ENCODE data around the gene EMP3. TPM values are rescaled to one million over a fixed set of nuclear protein-coding genes. Genes with fewer than 3 reads are reported as not detected.
"Not testable (repeated sequence)": the region's sequence is repeated elsewhere in the genome, so short reads cannot be mapped to it uniquely, and the experiment has no call there.

Gene EMP3
- total RNA-seq, 3 donors from 2014 or later: 18.4 to 71.4 (median 24.1) TPM

DNA sequence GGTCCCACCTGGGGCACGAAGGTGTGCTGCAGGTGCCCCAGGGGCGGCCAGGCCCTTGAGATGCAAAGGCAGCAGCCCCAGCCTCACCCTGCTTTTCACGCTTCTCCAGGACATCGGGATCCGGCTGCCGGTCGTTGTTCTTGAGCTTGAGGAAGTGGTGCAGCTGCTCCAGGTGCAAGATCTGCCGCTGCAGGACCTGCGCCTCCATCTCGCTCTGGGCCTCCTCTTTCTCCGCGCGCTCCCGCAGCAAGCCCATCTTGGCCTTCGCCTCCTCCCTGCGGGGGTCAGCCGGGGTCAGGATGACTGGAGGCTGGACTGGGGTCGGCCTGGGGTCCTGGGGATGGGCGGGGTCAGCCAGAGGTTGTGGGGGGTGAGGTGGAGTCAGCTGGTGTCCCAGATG, 21.5 kb upstream of the EMP3 start:
- H3K4me3 ChIP-seq: no peak overlapping the region
- H3K27ac ChIP-seq: no peak overlapping the region
- H3K36me3 ChIP-seq: no peaks in the 10 kb centered on the region
- DNase-seq (ENCODE audit: low spot score in 2 of 2): no peak
- peaks cover 0 to 3% of the 10 kb centered on the region in 2 donors for H3K4me1 ChIP-seq
- TF ChIP-seq, protein P1, sequence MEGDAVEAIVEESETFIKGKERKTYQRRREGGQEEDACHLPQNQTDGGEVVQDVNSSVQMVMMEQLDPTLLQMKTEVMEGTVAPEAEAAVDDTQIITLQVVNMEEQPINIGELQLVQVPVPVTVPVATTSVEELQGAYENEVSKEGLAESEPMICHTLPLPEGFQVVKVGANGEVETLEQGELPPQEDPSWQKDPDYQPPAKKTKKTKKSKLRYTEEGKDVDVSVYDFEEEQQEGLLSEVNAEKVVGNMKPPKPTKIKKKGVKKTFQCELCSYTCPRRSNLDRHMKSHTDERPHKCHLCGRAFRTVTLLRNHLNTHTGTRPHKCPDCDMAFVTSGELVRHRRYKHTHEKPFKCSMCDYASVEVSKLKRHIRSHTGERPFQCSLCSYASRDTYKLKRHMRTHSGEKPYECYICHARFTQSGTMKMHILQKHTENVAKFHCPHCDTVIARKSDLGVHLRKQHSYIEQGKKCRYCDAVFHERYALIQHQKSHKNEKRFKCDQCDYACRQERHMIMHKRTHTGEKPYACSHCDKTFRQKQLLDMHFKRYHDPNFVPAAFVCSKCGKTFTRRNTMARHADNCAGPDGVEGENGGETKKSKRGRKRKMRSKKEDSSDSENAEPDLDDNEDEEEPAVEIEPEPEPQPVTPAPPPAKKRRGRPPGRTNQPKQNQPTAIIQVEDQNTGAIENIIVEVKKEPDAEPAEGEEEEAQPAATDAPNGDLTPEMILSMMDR (IDR thresholded peaks at IDR 0.05): no peak
- TF ChIP-seq POLR2A (IDR thresholded peaks at IDR 0.05) (no peak), POLR2AphosphoS5 (IDR thresholded peaks at IDR 0.05) (no peak)
- H3K9me3 ChIP-seq: no peaks in the 10 kb centered on the region
- no peaks in the 10 kb centered on the region for H3K27me3 ChIP-seq
- intact Hi-C loops (cut with DNase I; ENCODE audit: low total_unique reads): no loop called here

DNA sequence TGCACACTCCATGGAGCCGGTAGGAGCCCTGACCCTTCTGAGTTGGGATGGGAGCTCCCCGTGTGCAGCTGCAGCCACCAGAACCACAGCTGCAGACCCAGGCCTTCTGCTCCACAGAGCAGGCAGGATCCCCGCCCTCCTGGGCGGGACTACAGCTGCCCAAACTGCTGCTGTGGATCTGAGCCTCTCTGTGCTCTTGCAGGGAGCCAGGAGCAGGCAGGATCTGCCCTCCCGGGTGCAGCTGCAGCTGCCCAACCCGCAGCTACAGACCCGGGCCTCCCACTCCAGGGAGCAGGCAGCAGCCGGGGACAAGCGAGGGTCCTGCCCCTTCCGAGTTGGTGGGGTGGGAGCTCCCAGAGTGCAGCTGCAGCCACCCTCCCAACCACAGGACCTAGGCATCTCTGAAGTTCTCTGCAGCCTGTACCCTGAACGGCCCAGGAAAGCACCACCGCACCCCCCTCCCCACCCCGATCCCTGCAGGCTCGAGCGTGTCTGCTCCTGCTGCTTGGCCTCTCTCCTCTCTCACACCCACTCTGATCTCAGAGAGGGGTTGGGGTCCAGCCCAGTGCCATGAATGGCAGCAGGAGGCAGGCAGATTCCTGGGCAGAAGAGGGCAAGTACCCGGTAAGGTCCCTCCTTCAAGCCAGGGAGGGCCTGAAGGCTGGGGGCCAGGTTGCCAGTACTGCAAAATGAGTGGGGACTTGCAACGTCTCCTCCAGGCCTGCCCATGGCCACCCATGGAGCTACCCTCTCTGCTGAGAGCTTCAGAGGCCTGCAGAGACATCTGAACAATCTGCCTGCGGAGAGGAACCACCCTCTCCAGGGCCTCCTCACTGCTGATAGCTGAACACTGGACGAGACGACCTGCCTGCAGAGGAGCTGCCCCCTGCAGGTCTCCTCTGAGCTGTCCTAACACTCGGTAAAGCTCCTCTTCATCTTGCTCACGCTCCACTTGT, 16.4 kb upstream of the EMP3 start:
- H3K9me3 ChIP-seq: no peaks in the 10 kb centered on the region
- peaks cover 0 to 3% of the 10 kb centered on the region in 2 donors for H3K4me1 ChIP-seq
- peak overlapping the region in 1 of 2 donors; percentile 7 for H3K27ac ChIP-seq
- no peak overlapping the region for H3K4me3 ChIP-seq
- H3K27me3 ChIP-seq: no peaks in the 10 kb centered on the region
- H3K36me3 ChIP-seq: no peaks in the 10 kb centered on the region
- TF ChIP-seq, protein P1 (IDR thresholded peaks at IDR 0.05): no peak
- TF ChIP-seq POLR2A (IDR thresholded peaks at IDR 0.05): no peak
- no peak for TF ChIP-seq POLR2AphosphoS5 (IDR thresholded peaks at IDR 0.05)
- DNase-seq (ENCODE audit: low spot score in 2 of 2): no peak
- intact Hi-C loops (cut with DNase I; ENCODE audit: low total_unique reads): no loop called here

DNA sequence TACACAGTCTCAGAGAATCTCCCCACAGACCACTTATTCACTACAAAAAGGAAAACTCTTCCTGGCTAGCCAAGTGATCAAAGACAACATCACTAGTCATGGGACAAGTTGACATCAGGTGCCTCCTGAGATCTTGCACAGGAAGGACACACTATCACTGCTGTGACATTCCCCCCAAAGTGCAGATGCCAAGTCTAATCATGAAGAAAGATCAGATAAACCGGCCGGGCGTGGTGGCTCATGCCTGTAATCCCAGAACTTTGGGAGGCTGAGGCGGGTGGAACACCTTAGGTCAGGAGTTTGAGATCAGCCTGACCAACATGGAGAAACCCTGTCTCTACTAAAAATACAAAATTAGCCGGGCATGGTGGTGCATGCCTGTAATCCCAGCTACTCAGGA, 15.6 kb upstream of the EMP3 start:
- H3K9me3 ChIP-seq; H3K27me3 ChIP-seq; H3K4me3 ChIP-seq; intact Hi-C loops (cut with DNase I; ENCODE audit: low total_unique reads); H3K36me3 ChIP-seq; H3K4me1 ChIP-seq; DNase-seq (ENCODE audit: low spot score in 2 of 2): not testable (repeated sequence)
- peak overlapping the region in 1 of 2 donors; percentile 7 for H3K27ac ChIP-seq

- TF ChIP-seq POLR2A (IDR thresholded peaks at IDR 0.05) (no peak), POLR2AphosphoS5 (IDR thresholded peaks at IDR 0.05) (no peak)
- TF ChIP-seq, protein P1 (IDR thresholded peaks at IDR 0.05): no peak
- H3K4me3 ChIP-seq: no peak overlapping the region
- intact Hi-C loops (cut with DNase I; ENCODE audit: low total_unique reads): no loop called here
- H3K9me3 ChIP-seq: no peaks in the 10 kb centered on the region
- peaks cover 0 to 3% of the 10 kb centered on the region in 2 donors for H3K4me1 ChIP-seq
- H3K27ac ChIP-seq: no peak overlapping the region
- DNase-seq (ENCODE audit: low spot score in 2 of 2): no peak
- H3K27me3 ChIP-seq: no peaks in the 10 kb centered on the region
- H3K36me3 ChIP-seq: no peaks in the 10 kb centered on the region
Measured at GRCh38 chr19:48310227-48310626, 15.1 kb upstream of the EMP3 start.

DNA sequence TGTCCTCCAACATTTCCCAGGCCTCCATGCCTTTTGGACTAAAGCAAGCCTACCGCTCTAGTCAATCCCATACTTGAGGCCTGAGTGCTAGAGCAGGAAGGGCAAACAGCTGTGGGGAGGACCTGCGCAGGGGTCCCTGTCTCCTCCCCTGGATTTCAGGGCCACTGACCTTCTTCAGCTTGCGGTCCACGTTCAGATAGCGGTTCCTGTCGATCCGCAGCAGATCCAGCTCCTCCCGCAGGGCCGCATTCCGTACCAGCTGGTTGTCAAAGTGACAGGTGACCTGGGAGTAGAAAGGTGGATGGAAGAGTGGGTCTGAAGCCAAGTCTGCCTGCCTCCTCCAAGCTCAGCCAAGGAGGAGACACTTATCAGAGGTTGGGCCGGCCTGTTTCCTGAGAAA, 14.0 kb upstream of the EMP3 start:
- H3K27ac ChIP-seq: no peak overlapping the region
- DNase-seq (ENCODE audit: low spot score in 2 of 2): no peak
- no peaks in the 10 kb centered on the region for H3K36me3 ChIP-seq
- intact Hi-C loops (cut with DNase I; ENCODE audit: low total_unique reads): no loop called here
- H3K9me3 ChIP-seq: no peaks in the 10 kb centered on the region
- H3K4me3 ChIP-seq: no peak overlapping the region
- no peaks in the 10 kb centered on the region for H3K27me3 ChIP-seq
- TF ChIP-seq POLR2AphosphoS5 (IDR thresholded peaks at IDR 0.05): no peak
- TF ChIP-seq, protein P1 (IDR thresholded peaks at IDR 0.05): no peak
- peaks cover 0 to 3% of the 10 kb centered on the region in 2 donors for H3K4me1 ChIP-seq

Measured in breast epithelium (tissue), 4 donors.